Fibroblast of mammary gland (primary cell): Measurements from ENCODE around the gene SPOCK3.
A peak's percentile ranks its signal among the peaks of the same experiment; 100 is the strongest.

Experiments used
- DNase-seq: peaks from one replicate; pipeline ENCODE4 v3.0.0-alpha.2; 2010; ENCODE audit warnings: low read depth
- H3K4me3 ChIP-seq: 2 replicates; pipeline ENCODE4 v1.5.1; 2011; ENCODE audit warnings: low read depth, mild to moderate bottlenecking, low read length, moderate library complexity; ENCODE audit not compliant: control insufficient read depth
- TF ChIP-seq, protein P1 (sequence below): conservative IDR thresholded peaks from 2 replicates; pipeline ENCODE4 v1.5.1; 2011; ENCODE audit warnings: low read depth, low read length, inconsistent platforms; ENCODE audit not compliant: control insufficient read depth, insufficient read depth

The SPOCK3 gene

DNA sequence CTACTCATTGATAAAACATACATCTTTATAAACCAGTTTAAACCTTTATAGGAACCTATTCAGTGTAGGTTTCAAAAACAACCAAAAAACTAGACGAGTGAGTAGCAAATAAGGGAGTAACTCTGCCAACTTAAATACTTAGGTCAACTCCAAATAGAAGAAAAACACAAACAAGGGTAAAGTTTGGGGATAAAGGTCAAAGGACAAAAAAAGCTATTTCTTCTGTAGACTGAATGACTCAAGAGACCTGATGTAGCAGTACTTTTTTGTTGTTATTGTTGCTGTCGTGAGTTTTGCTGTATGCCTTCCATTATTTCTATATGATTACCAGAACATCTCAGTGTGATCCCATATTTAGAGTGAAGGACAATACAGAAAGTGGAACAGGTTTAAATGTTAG lies 199.3 kb downstream of the SPOCK3 start:
- H3K4me3 ChIP-seq = no peak overlapping the region
- TF ChIP-seq, protein P1, sequence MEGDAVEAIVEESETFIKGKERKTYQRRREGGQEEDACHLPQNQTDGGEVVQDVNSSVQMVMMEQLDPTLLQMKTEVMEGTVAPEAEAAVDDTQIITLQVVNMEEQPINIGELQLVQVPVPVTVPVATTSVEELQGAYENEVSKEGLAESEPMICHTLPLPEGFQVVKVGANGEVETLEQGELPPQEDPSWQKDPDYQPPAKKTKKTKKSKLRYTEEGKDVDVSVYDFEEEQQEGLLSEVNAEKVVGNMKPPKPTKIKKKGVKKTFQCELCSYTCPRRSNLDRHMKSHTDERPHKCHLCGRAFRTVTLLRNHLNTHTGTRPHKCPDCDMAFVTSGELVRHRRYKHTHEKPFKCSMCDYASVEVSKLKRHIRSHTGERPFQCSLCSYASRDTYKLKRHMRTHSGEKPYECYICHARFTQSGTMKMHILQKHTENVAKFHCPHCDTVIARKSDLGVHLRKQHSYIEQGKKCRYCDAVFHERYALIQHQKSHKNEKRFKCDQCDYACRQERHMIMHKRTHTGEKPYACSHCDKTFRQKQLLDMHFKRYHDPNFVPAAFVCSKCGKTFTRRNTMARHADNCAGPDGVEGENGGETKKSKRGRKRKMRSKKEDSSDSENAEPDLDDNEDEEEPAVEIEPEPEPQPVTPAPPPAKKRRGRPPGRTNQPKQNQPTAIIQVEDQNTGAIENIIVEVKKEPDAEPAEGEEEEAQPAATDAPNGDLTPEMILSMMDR = no peak
- DNase-seq = no peak

GRCh38 chr4:167032871-167033270 lies 201.4 kb downstream of the SPOCK3 start:
- TF ChIP-seq, protein P1 = no peak
- no peak overlapping the region for H3K4me3 ChIP-seq
- DNase-seq = peak; percentile 55

- TF ChIP-seq, protein P1 = no peak
- DNase-seq = peak; percentile 32
- H3K4me3 ChIP-seq = no peak overlapping the region
Observed at GRCh38 chr4:167031534-167032156, 202.6 kb downstream of the SPOCK3 start.

- H3K4me3 ChIP-seq = no peak overlapping the region
- TF ChIP-seq, protein P1 = no peak
- DNase-seq = no peak
Observed at GRCh38 chr4:167028976-167029375, 205.3 kb downstream of the SPOCK3 start.

- TF ChIP-seq, protein P1 = no peak
- DNase-seq = no peak
- H3K4me3 ChIP-seq = no peak overlapping the region
Observed at GRCh38 chr4:167025670-167026069, 208.6 kb downstream of the SPOCK3 start.

DNA sequence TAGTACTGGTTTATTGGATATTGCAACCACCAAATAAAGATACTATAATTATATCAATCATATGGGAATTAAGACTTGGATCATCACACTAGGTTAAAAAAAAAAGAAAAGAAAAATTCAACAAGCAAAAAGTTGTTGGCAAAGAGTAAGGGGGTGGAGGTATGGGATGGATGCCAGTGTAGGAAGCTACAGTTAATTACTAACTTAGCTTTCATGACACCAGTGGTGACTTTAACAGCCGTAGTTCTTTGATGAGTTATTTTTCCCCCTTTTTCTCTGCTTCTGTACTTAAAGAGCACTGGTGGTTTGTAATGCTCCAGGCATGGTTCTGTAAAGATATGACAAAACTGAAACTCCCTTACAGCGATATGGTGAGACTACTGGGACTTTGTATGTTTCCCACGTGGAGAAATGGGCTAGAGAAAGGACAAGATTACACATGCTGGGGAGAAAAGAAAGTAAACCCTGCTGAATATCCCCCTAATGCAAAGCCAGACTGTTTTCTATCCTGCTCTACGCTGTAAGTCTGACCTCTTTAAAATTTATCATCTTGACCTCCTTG lies 210.8 kb downstream of the SPOCK3 start:
- no peak for DNase-seq
- TF ChIP-seq, protein P1 = no peak

DNA sequence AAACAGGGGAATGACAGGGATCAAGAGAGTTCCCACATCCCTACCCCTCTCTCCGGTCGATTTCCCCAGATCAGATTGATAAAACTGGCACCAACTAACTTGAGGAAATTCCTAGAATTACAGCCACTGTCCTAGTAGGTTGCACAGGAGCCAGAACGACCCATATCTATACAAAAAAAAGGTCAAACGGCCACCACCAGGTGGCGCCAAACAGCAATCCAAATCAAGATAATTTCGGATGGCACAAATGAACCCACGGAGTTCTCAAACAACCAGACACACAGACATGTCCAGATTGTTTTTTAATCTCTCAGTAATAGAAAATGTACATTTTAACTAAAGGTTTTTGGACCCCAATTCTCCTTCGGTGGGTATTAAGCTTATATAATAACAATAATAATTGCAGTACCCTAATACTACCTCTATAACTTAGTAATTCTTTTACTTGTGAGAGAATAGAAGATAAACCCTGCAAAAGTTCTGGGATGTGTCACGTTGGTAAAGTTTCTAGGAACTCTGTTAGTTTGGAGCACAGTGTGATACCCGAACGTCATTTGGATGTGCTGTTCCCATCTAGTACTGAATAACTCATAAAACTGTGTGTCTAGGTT lies 212.6 kb downstream of the SPOCK3 start:
- H3K4me3 ChIP-seq = no peak overlapping the region
- TF ChIP-seq, protein P1 = peak; percentile 71
- DNase-seq = peak; percentile 67

More for the DNA sequence above, 210.8 kb downstream of the SPOCK3 start:
- no peak overlapping the region for H3K4me3 ChIP-seq
